Prostate gland (tissue), 2 donors: Measurements from ENCODE around the gene CKAP2L.

Source experiments
- CTCF ChIP-seq, 4 experiments: fragments of 200-600 bp in 2 of 4; fragments of 450-650 bp in 2 of 4; sonication (generic) in 2 of 4; IDR thresholded peaks; 1 replicate in 3 of 4; 2 replicates in 1 of 4; pipeline ENCODE4 v1.5.1; 2016 to 2019; ENCODE audit warnings: antibody characterized with exemption in 4 of 4, mild to moderate bottlenecking in 2 of 4, moderate library complexity in 2 of 4
- POLR2A ChIP-seq: fragments of 450-650 bp; IDR thresholded peaks from one replicate; pipeline ENCODE4 v1.6.1; 2016; ENCODE audit warnings: antibody characterized with exemption, mild to moderate bottlenecking

DNA sequence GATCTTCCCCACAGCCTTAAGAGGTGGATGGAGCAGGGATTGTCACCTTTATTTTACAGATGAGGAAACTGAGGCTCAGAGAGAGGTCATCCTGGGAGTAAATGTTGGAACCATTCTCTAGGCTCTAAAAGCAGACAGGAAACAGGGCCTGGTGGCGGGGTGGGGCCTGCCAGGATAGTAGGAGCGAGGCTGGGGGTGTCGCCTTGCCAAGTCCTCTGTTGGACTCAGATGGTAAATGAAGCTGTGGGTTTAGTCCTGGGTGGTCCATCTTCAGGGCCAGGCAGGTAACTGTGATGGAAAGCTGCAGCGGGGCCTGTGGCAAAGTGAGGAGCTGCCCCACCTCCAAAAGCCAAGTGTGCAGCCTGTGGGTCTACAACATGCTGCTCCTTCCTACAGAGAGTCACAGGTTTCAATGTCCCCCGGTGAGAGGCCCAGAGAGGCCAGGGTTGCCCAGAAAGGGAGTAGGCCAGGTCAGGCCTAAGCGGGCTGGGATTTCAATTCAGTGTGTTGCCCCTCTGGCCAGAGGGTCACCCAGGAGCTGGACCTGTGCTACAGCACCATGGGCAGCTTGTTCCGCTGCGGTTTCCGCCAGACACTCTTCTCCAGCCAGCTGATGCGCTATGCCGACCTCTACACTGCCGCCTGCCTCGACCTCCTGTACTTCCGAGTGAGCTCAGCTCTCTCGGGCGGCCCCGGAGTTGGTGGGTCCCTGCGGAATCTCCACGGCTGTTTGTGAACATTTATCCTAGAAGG lies 37.0 kb downstream of the CKAP2L start:
- no peak for TF ChIP-seq POLR2A
- TF ChIP-seq CTCF (IDR thresholded peaks at IDR 0.05), result no peak
